Common myeloid progenitor, CD34-positive (primary cell): ENCODE results near the gene IFI27L2.

Experiments
- CTCF ChIA-PET: fragments of 350-600 bp; sonication (Branson Sonifier 250); formaldehyde crosslinking; loops from one replicate; lab custom pipeline; 2021; ENCODE audit warnings: antibody characterized with exemption; lab: Charles Lee
- POLR2A ChIA-PET: fragments of 350-600 bp; sonication (Branson Sonifier 250); formaldehyde crosslinking; loops from one replicate; lab custom pipeline; 2021; ENCODE audit warnings: antibody characterized with exemption; lab: Charles Lee
- DNase-seq, 3 donors: peaks; one replicate each; pipeline versions ENCODE4 v3.0.0 to v3.0.0-alpha.2; 2013
- H3K27ac ChIP-seq, 2 experiments: 1 replicate in 1 of 2; 2 replicates in 1 of 2; pipeline ENCODE4 v1.7.0; 2013; ENCODE audit warnings: inconsistent platforms in 2 of 2, low read length in 2 of 2, mild to moderate bottlenecking in 2 of 2, low read depth in 1 of 2, moderate library complexity in 1 of 2; ENCODE audit not compliant: severe bottlenecking in 2 of 2, insufficient read depth in 1 of 2, poor library complexity in 1 of 2
- H3K27me3 ChIP-seq, 5 experiments: replicated peaks in 2 of 5; 1 replicate in 3 of 5; 2 replicates in 2 of 5; pipeline versions ENCODE4 v1.6.1 to v1.7.0; 2013; ENCODE audit warnings: low read length in 4 of 5, mild to moderate bottlenecking in 2 of 5, moderate library complexity in 2 of 5, inconsistent platforms in 1 of 5; ENCODE audit not compliant: insufficient read depth in 5 of 5, control insufficient read depth in 4 of 5
- H3K36me3 ChIP-seq, 4 experiments: 1 replicate in 2 of 4; 2 replicates in 2 of 4; pipeline versions ENCODE4 v1.6.1 to v1.7.0; 2013; ENCODE audit warnings: low read length in 3 of 4, control low read depth in 1 of 4, mild to moderate bottlenecking in 1 of 4; ENCODE audit not compliant: control insufficient read depth in 4 of 4, insufficient read depth in 4 of 4
- H3K4me1 ChIP-seq, 4 experiments: 1 replicate in 3 of 4; 2 replicates in 1 of 4; pipeline versions ENCODE4 v1.6.1 to v1.7.1; 2013; ENCODE audit warnings: low read length in 3 of 4, mild to moderate bottlenecking in 3 of 4, control low read depth in 1 of 4, inconsistent platforms in 1 of 4, moderate library complexity in 1 of 4; ENCODE audit not compliant: control insufficient read depth in 4 of 4, insufficient read depth in 4 of 4; ENCODE audit errors: control extremely low read depth in 1 of 4
- H3K4me3 ChIP-seq, 7 experiments: 1 replicate in 4 of 7; 2 replicates in 3 of 7; pipeline versions ENCODE4 v1.5.1 to v1.7.0; 2013; ENCODE audit warnings: mild to moderate bottlenecking in 7 of 7, low read length in 6 of 7, moderate library complexity in 6 of 7, inconsistent platforms in 2 of 7, low read depth in 2 of 7, control low read depth in 1 of 7; ENCODE audit not compliant: insufficient read depth in 4 of 7, control insufficient read depth in 1 of 7; ENCODE audit errors: extremely low read depth in 1 of 7
- H3K9me3 ChIP-seq, 5 experiments: 1 replicate in 4 of 5; 2 replicates in 1 of 5; pipeline versions ENCODE4 v1.6.1 to v1.7.1; 2013; ENCODE audit warnings: low read length in 4 of 5, mild to moderate bottlenecking in 2 of 5, inconsistent platforms in 1 of 5, low read depth in 1 of 5, moderate library complexity in 1 of 5; ENCODE audit not compliant: control insufficient read depth in 4 of 5, insufficient read depth in 2 of 5; ENCODE audit errors: control extremely low read depth in 1 of 5
- WGBS: methylation state at CpG from one replicate; pipeline ENCODE4 v1.1.5; 2013; ENCODE audit not compliant: insufficient coverage; 5-methylcytosine and 5-hydroxymethylcytosine counted together

The IFI27L2 gene

DNA sequence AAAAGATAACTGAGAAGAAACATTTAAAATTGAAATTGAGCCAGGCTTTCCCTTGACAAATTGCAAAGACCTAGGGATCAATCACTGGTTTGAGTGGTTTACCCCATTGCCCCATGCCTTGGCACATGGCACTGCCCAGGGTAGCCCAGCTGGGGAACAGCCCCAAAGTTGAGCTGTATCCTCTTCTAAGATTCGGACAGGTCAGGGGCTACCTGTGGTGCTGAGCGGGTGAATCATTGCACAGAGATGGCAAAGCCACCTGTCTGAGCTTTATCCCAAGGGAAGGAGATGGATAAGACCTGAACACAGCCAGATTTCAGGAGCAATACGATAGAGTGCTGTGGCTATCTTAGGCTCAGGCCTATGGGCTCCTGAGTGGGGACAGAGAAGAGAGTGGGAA is 7.0 kb downstream of the IFI27L2 start:
- no peak for DNase-seq
- POLR2A ChIA-PET: no interaction called here
- Histone ChIP-seq H3K36me3 (peaks cover 0 to 2% (median 0%) of the 10 kb centered on the region in 4 experiments), H3K27me3 (peaks cover 0 to 9% (median 0%) of the 10 kb centered on the region in 5 experiments), H3K4me3 (no peak overlapping the region), H3K27ac (no peak overlapping the region), H3K4me1 (no peaks in the 10 kb centered on the region), H3K9me3 (peaks cover 3 to 22% (median 7%) of the 10 kb centered on the region in 5 experiments)
- WGBS: 100% methylated on average over 2 of the region's 3 CpGs
- CTCF ChIA-PET: no interaction called here

DNA sequence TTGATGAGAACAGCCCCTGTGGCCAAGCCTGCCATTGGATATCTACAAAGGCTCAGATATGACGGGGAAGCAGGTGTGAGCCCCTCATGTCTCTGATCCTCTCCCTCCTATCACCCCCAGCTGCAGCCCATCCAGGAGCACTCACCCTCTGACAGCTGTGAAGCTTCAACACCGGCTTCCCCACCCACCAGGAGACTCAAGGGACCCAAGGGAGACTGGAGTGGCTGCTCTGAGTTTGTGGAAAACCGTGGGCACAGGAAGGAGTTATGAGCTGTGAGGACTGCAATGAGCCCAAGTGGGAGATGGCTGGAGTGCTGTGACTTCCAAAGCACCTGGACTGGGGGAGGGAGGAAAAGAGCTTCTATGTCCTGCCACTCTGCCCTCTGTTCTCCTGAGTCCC is 7.9 kb downstream of the IFI27L2 start:
- WGBS: 42% methylated on average over 2 of the region's 3 CpGs
- CTCF ChIA-PET: no interaction called here
- no peak overlapping the region for H3K27ac ChIP-seq

DNA sequence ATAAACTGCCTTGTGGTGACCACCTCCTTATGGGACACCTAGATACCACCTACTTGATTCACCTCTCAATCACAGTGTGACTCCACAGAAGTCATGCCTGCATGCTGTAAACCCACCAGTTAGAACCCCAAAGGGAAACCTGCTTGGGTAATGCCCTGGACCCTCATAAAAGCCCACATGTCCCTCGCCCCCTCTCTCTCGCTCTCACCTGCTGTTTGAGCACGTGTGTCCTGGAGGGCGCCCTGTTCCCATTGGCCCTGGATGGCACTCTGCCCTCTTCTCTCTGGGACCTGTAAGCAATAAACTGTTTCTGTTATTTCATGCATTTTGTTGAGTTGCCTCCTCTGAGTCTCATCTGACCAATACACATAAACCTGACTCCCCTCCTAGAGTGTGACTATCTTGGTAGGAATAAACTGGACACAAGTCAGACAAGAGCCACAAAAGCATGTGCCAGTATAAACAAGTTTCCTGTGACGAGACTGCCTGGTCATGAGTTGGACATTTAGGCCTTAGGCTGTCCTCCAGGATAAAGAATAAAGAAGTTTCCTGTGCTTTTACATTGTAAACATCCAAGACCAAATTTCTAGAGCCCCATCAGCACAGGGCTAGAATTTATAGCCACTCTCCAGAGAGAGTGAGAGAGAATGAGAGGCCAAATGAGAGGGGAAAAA is 8.6 kb downstream of the IFI27L2 start:
- ChIA-PET POLR2A (no interaction called here), CTCF (no interaction called here)
- Histone ChIP-seq H3K4me1 (no peaks in the 10 kb centered on the region), H3K9me3 (peaks cover 3 to 22% (median 7%) of the 10 kb centered on the region in 5 experiments), H3K4me3 (no peak overlapping the region), H3K27me3 (peaks cover 0 to 9% (median 0%) of the 10 kb centered on the region in 5 experiments), H3K27ac (no peak overlapping the region), H3K36me3 (no peaks in the 10 kb centered on the region)
- WGBS: 91% methylated on average over 4 of the region's 5 CpGs
- DNase-seq: no peak

More for the DNA sequence above, 7.9 kb downstream of the IFI27L2 start:
- POLR2A ChIA-PET: no interaction called here
- Histone ChIP-seq H3K36me3 (peaks cover 0 to 2% (median 0%) of the 10 kb centered on the region in 4 experiments), H3K9me3 (peaks cover 3 to 22% (median 7%) of the 10 kb centered on the region in 5 experiments), H3K4me3 (no peak overlapping the region), H3K27me3 (peaks cover 0 to 9% (median 0%) of the 10 kb centered on the region in 5 experiments), H3K4me1 (no peaks in the 10 kb centered on the region)
- no peak for DNase-seq

DNA sequence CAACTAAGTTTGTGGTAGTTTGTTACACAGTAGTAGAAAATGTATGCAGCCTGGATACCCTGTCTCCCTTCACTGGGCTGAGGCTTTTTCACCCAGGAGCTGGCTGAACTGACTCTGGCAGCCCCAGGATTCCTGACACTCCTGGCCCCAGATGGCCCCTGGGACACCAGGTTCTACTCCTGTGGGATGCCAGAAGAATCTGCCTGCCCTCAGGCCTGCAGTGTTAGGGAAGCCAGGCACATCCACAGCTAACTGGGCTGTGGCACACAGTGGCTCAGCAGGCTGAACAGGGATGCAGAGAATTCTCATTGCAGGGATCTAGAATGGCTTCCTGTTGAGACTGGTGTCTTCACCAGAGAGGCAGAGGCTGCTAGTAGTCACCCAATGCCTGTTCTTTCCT is 10.3 kb downstream of the IFI27L2 start:
- no peak for DNase-seq
- peaks cover 0 to 9% (median 0%) of the 10 kb centered on the region in 5 experiments for H3K27me3 ChIP-seq
- CTCF ChIA-PET: interaction anchor here (1.8 kb wide), 1 partner anchor 9 kb away, joined by 4 read pairs; no protein-coding TSS in a partner anchor
- POLR2A ChIA-PET: no interaction called here
- H3K4me3 ChIP-seq: no peak overlapping the region
- H3K36me3 ChIP-seq: no peaks in the 10 kb centered on the region
- H3K4me1 ChIP-seq: no peaks in the 10 kb centered on the region
- peaks cover 3 to 22% (median 7%) of the 10 kb centered on the region in 5 experiments for H3K9me3 ChIP-seq
- no peak overlapping the region for H3K27ac ChIP-seq

DNA sequence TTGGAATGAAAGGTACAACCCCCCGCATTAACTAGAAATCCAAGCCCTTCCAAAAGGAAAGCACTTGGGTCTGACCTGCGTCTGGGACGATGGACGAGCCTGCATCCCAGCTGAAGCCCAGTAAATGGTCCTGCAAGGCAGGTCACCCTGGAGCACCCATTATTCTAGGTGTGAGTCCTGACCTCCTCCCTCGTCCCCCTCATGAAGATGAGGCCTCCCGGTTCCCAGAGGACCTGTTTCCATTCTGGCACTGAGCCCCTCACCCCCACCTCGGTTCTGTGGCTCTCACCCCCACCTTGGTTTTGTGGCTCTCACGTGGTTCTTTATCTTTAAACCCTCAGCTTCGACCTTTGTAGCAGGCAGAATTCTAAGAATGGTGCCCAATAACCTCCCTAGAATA is 11.5 kb downstream of the IFI27L2 start:
- no peak overlapping the region for H3K4me3 ChIP-seq
- POLR2A ChIA-PET: no interaction called here
- peaks cover 3 to 22% (median 7%) of the 10 kb centered on the region in 5 experiments for H3K9me3 ChIP-seq
- 80% methylated on average over 5 of the region's 9 CpGs for WGBS
- no peaks in the 10 kb centered on the region for H3K36me3 ChIP-seq
- H3K4me1 ChIP-seq: no peaks in the 10 kb centered on the region
- peaks cover 0 to 9% (median 0%) of the 10 kb centered on the region in 5 experiments for H3K27me3 ChIP-seq
- DNase-seq: no peak
- no peak overlapping the region for H3K27ac ChIP-seq
- CTCF ChIA-PET: interaction anchor here (0.6 to 1.8 kb wide), 4 partner anchors 9 to 485 kb away, joined by 3 to 5 read pairs (median 4); no protein-coding TSS in a partner anchor

DNA sequence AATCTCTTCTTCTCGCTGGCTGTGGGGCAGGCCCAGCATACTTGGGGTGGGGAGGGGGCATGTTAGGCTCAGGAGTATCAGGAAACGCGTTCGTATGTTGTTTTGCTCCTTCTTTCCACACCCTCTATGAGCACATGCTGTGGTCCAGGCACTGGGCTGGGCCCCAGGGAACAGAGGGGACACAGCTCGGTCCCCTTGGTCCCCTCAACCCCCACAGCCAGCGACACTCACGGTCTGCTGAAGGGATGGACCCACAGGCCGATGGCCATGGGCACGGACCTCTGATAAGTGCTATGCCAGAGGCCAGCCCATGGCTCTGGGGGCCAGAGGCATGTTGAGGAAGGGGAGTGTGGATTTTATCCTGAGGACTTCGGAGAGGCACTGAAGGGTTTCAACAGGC is 12.7 kb downstream of the IFI27L2 start:
- Histone ChIP-seq H3K4me1 (no peaks in the 10 kb centered on the region), H3K27me3 (peaks cover 0 to 9% (median 0%) of the 10 kb centered on the region in 5 experiments), H3K9me3 (peaks cover 3 to 22% (median 7%) of the 10 kb centered on the region in 5 experiments), H3K36me3 (no peaks in the 10 kb centered on the region), H3K27ac (no peak overlapping the region), H3K4me3 (no peak overlapping the region)
- DNase-seq: no peak
- WGBS: 94% methylated on average over 5 of the region's 10 CpGs
- ChIA-PET CTCF (interaction anchor here (1.4 kb wide), 1 partner anchor 8 kb away, joined by 6 read pairs; no protein-coding TSS in a partner anchor), POLR2A (no interaction called here)

DNA sequence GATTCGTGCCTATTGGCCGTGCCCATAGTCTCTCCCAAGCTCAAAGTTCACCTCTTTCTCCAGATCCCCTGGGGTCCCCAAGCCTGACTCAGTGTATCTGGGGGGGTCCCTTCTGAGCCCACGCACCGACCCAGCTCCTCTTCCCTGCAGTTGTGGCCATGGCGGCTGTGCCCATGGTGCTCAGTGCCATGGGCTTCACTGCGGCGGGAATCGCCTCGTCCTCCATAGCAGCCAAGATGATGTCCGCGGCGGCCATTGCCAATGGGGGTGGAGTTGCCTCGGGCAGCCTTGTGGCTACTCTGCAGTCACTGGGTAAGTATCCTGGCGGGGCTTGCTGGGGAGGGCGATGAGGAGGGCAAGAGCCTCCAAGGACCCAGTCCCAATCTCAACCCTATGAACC is 13.8 kb downstream of the IFI27L2 start:
- ChIA-PET POLR2A (no interaction called here), CTCF (interaction anchor here (1.1 to 1.4 kb wide), 2 partner anchors 9 to 12 kb away, joined by 4 to 6 read pairs; no protein-coding TSS in a partner anchor)
- no peaks in the 10 kb centered on the region for H3K36me3 ChIP-seq
- H3K9me3 ChIP-seq: peaks cover 0 to 17% (median 3%) of the 10 kb centered on the region in 5 experiments
- H3K4me1 ChIP-seq: no peaks in the 10 kb centered on the region
- no peak overlapping the region for H3K4me3 ChIP-seq
- no peak overlapping the region for H3K27ac ChIP-seq
- 93% methylated on average over 6 of the region's 15 CpGs for WGBS
- DNase-seq: no peak
- peaks cover 0 to 8% (median 0%) of the 10 kb centered on the region in 5 experiments for H3K27me3 ChIP-seq
